ENCODE measurements around the gene MMP15. TPM values are rescaled to one million over a fixed set of nuclear protein-coding genes. Genes with fewer than 3 reads are reported as not detected.
A peak's percentile ranks its signal among the peaks of the same experiment; 100 is the strongest.

MMP15 gene
- total RNA-seq, 1 donor from 2014 or later, result 97.8 TPM

- Mint-ChIP-seq H3K27ac (ENCODE audit: unreplicated experiment) (no peak overlapping the region), H3K27me3 (ENCODE audit: unreplicated experiment) (peaks cover 9% of the 10 kb centered on the region), H3K4me3 (ENCODE audit: unreplicated experiment) (no peak overlapping the region), H3K4me1 (ENCODE audit: unreplicated experiment) (peaks cover 5% of the 10 kb centered on the region), H3K9me3 (ENCODE audit: unreplicated experiment) (no peaks in the 10 kb centered on the region), H3K36me3 (ENCODE audit: low read depth, unreplicated experiment) (peaks cover 12% of the 10 kb centered on the region)
- no peak for TF ChIP-seq CTCF (IDR thresholded peaks at IDR 0.05; ENCODE audit: unreplicated experiment)
- DNase-seq (ENCODE audit: low spot score), result no peak
These were observed 32.1 kb upstream of the MMP15 start for GRCh38 chr16:57993438-57993837.

- Mint-ChIP-seq H3K4me3 (ENCODE audit: unreplicated experiment) (no peak overlapping the region), H3K9me3 (ENCODE audit: unreplicated experiment) (no peaks in the 10 kb centered on the region), H3K27ac (ENCODE audit: unreplicated experiment) (no peak overlapping the region), H3K36me3 (ENCODE audit: low read depth, unreplicated experiment) (peaks cover 13% of the 10 kb centered on the region), H3K27me3 (ENCODE audit: unreplicated experiment) (peaks cover 10% of the 10 kb centered on the region), H3K4me1 (ENCODE audit: unreplicated experiment) (peaks cover 8% of the 10 kb centered on the region)
- DNase-seq (ENCODE audit: low spot score), result no peak
- no peak for TF ChIP-seq CTCF (IDR thresholded peaks at IDR 0.05; ENCODE audit: unreplicated experiment)
These were observed 31.7 kb upstream of the MMP15 start for GRCh38 chr16:57993897-57994296.

GRCh38 chr16:57994361-57994760 lies 31.2 kb upstream of the MMP15 start:
- Mint-ChIP-seq H3K4me3 (ENCODE audit: unreplicated experiment) (peak overlapping the region; percentile 63), H3K9me3 (ENCODE audit: unreplicated experiment) (no peaks in the 10 kb centered on the region), H3K36me3 (ENCODE audit: low read depth, unreplicated experiment) (peaks cover 18% of the 10 kb centered on the region), H3K4me1 (ENCODE audit: unreplicated experiment) (peaks cover 13% of the 10 kb centered on the region), H3K27ac (ENCODE audit: unreplicated experiment) (peak overlapping the region; percentile 25), H3K27me3 (ENCODE audit: unreplicated experiment) (peaks cover 13% of the 10 kb centered on the region)
- no peak for TF ChIP-seq CTCF (IDR thresholded peaks at IDR 0.05; ENCODE audit: unreplicated experiment)
- no peak for DNase-seq (ENCODE audit: low spot score)

- H3K9me3 Mint-ChIP-seq (ENCODE audit: unreplicated experiment), result no peaks in the 10 kb centered on the region
- H3K4me3 Mint-ChIP-seq (ENCODE audit: unreplicated experiment), result peak overlapping the region; percentile 63
- no peak for TF ChIP-seq CTCF (IDR thresholded peaks at IDR 0.05; ENCODE audit: unreplicated experiment)
- H3K4me1 Mint-ChIP-seq (ENCODE audit: unreplicated experiment), result peaks cover 13% of the 10 kb centered on the region
- H3K27me3 Mint-ChIP-seq (ENCODE audit: unreplicated experiment), result peaks cover 14% of the 10 kb centered on the region
- peak; percentile 31 for DNase-seq (ENCODE audit: low spot score)
- H3K27ac Mint-ChIP-seq (ENCODE audit: unreplicated experiment), result peak overlapping the region; percentile 25
- peaks cover 18% of the 10 kb centered on the region for H3K36me3 Mint-ChIP-seq (ENCODE audit: low read depth, unreplicated experiment)
These were observed 30.8 kb upstream of the MMP15 start for GRCh38 chr16:57994778-57995177.

DNA sequence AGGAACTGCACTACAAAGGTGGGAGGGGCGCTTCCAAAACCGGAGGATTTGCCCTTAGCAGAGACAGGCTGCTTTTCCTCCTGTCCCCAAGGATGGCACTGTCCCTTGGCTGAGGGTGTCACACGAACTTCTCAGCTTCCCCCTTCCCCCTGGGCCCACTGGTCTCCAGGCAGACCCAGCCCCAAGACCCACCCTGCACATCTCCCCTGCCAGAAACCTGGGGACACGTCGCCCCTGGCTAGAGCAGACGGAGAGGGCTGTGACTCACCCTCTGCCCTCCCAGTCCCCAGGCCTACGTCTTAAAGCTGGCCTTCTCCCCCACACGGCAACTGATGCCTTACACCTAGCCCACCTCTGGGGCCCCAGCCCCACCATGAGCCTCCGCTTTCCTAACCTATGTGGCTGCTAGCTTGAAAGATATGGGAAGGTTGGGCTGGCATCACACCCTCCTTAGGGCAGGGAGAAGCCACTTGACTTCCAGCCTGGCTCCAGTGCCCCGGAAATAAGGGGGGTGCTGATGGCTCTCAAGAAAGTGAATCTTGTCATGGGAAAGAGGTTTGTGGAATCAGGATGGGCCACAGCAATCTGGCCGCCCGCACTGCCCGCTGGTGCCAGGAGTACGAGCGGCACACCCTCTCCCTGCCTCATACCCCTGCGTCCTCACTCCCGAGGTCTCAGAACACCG lies 29.7 kb upstream of the MMP15 start:
- H3K27me3 Mint-ChIP-seq (ENCODE audit: unreplicated experiment), result peaks cover 14% of the 10 kb centered on the region
- H3K4me3 Mint-ChIP-seq (ENCODE audit: unreplicated experiment), result no peak overlapping the region
- no peak overlapping the region for H3K27ac Mint-ChIP-seq (ENCODE audit: unreplicated experiment)

More for the DNA sequence above, 29.7 kb upstream of the MMP15 start:
- Mint-ChIP-seq H3K36me3 (ENCODE audit: low read depth, unreplicated experiment) (peaks cover 18% of the 10 kb centered on the region), H3K9me3 (ENCODE audit: unreplicated experiment) (no peaks in the 10 kb centered on the region), H3K4me1 (ENCODE audit: unreplicated experiment) (peaks cover 13% of the 10 kb centered on the region)
- no peak for TF ChIP-seq CTCF (IDR thresholded peaks at IDR 0.05; ENCODE audit: unreplicated experiment)
- DNase-seq (ENCODE audit: low spot score), result no peak

Measured in endothelial cell (in vitro differentiated cells).